GM21825 (cell line): ENCODE measurements around the gene SPTBN5.

ENCODE experiments used
- ATAC-seq: cut with Tn5 transposase; IDR thresholded peaks from one replicate; pipeline ENCODE4 v1.9.1; 2021; ENCODE audit warnings: mild to moderate bottlenecking, moderate library complexity; ENCODE audit not compliant: unreplicated experiment

Gene SPTBN5

GRCh38 chr15:41868321-41868720, 25.5 kb downstream of the SPTBN5 start:
- ATAC-seq: no peak

GRCh38 chr15:41866872-41867579, 26.8 kb downstream of the SPTBN5 start:
- no peak for ATAC-seq

- ATAC-seq: no peak
Measured at GRCh38 chr15:41866263-41866703, 27.6 kb downstream of the SPTBN5 start.

- no peak for ATAC-seq
Measured at GRCh38 chr15:41865490-41866055, 28.3 kb downstream of the SPTBN5 start.

- no peak for ATAC-seq
Measured at GRCh38 chr15:41862515-41863116, 31.2 kb downstream of the SPTBN5 start.

GRCh38 chr15:41861736-41862356, 32.0 kb downstream of the SPTBN5 start:
- no peak for ATAC-seq

GRCh38 chr15:41860049-41860828, 33.6 kb downstream of the SPTBN5 start:
- ATAC-seq: no peak

DNA sequence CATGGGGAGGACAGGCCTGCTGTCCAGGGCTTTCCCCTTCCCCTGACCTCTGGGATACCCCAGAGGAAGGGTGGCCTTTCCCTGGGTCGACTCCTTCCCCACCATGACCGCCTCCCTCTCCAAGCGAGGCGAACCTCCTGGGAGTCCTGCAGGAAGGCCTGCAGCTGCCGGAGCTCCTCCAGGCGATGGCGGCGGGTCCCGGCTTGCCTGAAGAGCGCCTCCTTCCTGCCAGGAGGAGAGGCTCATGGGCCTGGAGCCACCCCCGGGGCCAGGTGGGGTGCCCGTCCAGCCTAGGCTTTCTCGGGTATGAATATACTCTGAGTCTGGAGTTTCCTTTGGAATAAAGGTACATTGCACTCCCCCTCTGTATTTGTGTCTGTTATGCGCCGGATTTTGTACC, 35.1 kb downstream of the SPTBN5 start:
- no peak for ATAC-seq

DNA sequence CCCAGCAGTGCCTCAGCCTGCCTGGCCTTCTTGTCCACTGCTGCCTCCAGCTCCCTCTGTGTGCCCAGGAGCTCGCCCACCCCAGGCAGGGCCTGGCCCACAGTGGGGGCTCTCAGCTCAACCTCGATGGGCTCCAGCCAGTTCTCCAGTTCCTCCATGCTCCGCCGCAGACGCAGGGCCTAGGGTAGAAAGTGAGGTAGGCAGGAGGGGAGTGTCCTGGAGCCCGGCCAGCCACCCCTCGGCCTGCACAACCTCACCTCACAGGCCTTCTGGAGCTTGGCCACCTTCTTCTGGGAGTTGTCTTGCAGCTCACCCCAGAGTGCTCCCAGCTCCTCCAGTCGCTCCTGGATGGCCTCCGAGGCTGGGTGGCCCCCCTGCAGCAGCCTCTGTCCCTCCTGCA, 36.5 kb downstream of the SPTBN5 start:
- ATAC-seq: no peak

- ATAC-seq: no peak
Measured at GRCh38 chr15:41856716-41857115, 37.1 kb downstream of the SPTBN5 start.

- no peak for ATAC-seq
Measured at GRCh38 chr15:41856262-41856661, 37.6 kb downstream of the SPTBN5 start.

GRCh38 chr15:41855261-41855961, 38.4 kb downstream of the SPTBN5 start:
- ATAC-seq: no peak

DNA sequence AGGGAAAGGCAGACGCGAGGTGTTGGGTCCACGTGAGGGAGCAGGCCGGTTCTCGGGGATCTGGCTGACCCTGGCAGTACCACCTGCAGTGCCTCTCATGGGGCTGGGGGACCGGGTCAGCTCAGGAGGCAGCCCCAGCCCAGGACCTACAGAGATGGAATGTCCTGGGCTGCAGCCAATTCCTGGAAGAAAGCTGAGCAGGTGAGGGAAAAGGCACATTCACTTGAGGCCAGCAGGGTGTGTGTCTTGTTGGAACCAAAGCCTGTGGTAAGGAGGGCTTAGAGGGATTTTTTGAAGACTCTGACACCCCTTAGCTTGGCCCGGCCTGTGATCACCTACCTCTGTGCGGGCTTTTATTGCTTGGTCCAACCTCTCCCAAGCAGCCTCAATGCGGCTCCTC, 39.4 kb downstream of the SPTBN5 start:
- no peak for ATAC-seq

DNA sequence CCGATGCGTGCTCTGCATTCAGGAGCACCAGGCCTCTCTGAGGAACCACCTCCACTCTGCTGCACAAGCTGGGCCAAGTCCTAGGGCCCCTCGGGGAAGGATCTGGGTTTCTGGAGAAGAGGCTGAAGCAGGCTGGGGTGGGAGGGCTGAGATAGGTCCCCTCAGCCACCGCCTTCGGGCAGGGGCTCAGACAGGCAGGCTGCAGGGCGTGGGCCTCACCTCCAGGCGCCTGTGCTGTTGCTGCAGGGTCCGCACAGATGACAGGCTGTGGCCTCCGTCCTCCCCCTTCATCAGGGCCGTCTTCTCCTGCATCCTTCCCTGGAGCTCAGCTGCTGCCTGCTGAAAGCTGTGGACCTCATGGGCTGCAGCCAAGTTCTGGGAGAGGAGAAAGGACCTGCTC, 40.0 kb downstream of the SPTBN5 start:
- no peak for ATAC-seq

GRCh38 chr15:41852736-41853590, 40.9 kb downstream of the SPTBN5 start:
- ATAC-seq: no peak

- no peak for ATAC-seq
Measured at GRCh38 chr15:41851755-41852370, 42.0 kb downstream of the SPTBN5 start.

GRCh38 chr15:41851167-41851523, 42.7 kb downstream of the SPTBN5 start:
- no peak for ATAC-seq

- no peak for ATAC-seq
Measured at GRCh38 chr15:41850482-41851166, 43.2 kb downstream of the SPTBN5 start.

- ATAC-seq: no peak
Measured at GRCh38 chr15:41849861-41850260, 44.0 kb downstream of the SPTBN5 start.
